Astrocyte (in vitro differentiated cells and primary cell): ENCODE results near the gene MCF2L. TPM values are rescaled to one million over a fixed set of nuclear protein-coding genes. Genes with fewer than 3 reads are reported as not detected.

Experiments
- DNase-seq: peaks from one replicate; pipeline ENCODE4 v3.0.0-alpha.2; 2010; ENCODE audit warnings: low read depth
- FAIRE-seq: peaks from 2 replicates; lab custom pipeline; 2011; peaks lifted over from hg19 to GRCh38; lab: Jason Lieb, UNC
- H2AFZ ChIP-seq: 2 replicates; pipeline ENCODE4 v1.6.0; 2012; ENCODE audit warnings: low read depth, low read length, inconsistent platforms
- H3K27ac ChIP-seq: 2 replicates; pipeline ENCODE4 v1.5.1; 2011; ENCODE audit warnings: low read depth, low read length, inconsistent platforms
- H3K27me3 ChIP-seq: 2 replicates; pipeline ENCODE4 v1.6.0; 2011; ENCODE audit warnings: low read length, inconsistent platforms; ENCODE audit not compliant: insufficient read depth
- H3K36me3 ChIP-seq: 2 replicates; pipeline ENCODE4 v1.5.1; 2011; ENCODE audit warnings: low read length, inconsistent platforms; ENCODE audit not compliant: insufficient read depth
- H3K4me1 ChIP-seq: 2 replicates; pipeline ENCODE4 v1.5.1; 2011; ENCODE audit warnings: low read length, inconsistent platforms; ENCODE audit not compliant: insufficient read depth
- H3K4me2 ChIP-seq: 2 replicates; pipeline ENCODE4 v1.6.0; 2012; ENCODE audit warnings: low read length, inconsistent platforms
- H3K4me3 ChIP-seq: 2 replicates; pipeline ENCODE4 v1.5.1; 2011; ENCODE audit warnings: low read depth, mild to moderate bottlenecking, low read length, inconsistent platforms; ENCODE audit not compliant: insufficient read depth
- H3K79me2 ChIP-seq: 2 replicates; pipeline ENCODE4 v1.6.0; 2012; ENCODE audit warnings: mild to moderate bottlenecking, low read length, inconsistent platforms; ENCODE audit not compliant: insufficient read depth
- H3K9ac ChIP-seq: 2 replicates; pipeline ENCODE4 v1.6.0; 2012; ENCODE audit warnings: mild to moderate bottlenecking, low read length, inconsistent platforms
- H3K9me3 ChIP-seq: 2 replicates; pipeline ENCODE4 v1.5.1; 2012; ENCODE audit warnings: low read depth, mild to moderate bottlenecking, low read length, inconsistent platforms; ENCODE audit not compliant: insufficient read depth
- H4K20me1 ChIP-seq: 2 replicates; pipeline ENCODE4 v1.6.0; 2012; ENCODE audit warnings: low read length, inconsistent platforms; ENCODE audit not compliant: insufficient read depth
- H3K27ac Mint-ChIP-seq: one replicate; pipeline ENCODE4 v1.8.0; 2021; ENCODE audit warnings: mild to moderate bottlenecking, mixed read lengths; ENCODE audit not compliant: unreplicated experiment
- H3K27me3 Mint-ChIP-seq: one replicate; pipeline ENCODE4 v1.8.0; 2021; ENCODE audit warnings: low read depth, mixed read lengths; ENCODE audit not compliant: unreplicated experiment
- H3K36me3 Mint-ChIP-seq: one replicate; pipeline ENCODE4 v1.8.0; 2021; ENCODE audit warnings: low read depth, mixed read lengths; ENCODE audit not compliant: unreplicated experiment
- H3K4me1 Mint-ChIP-seq: one replicate; pipeline ENCODE4 v1.8.0; 2021; ENCODE audit warnings: low read depth, mixed read lengths; ENCODE audit not compliant: unreplicated experiment
- H3K4me3 Mint-ChIP-seq: one replicate; pipeline ENCODE4 v1.8.0; 2021; ENCODE audit warnings: mild to moderate bottlenecking, moderate library complexity, mixed read lengths; ENCODE audit not compliant: unreplicated experiment
- H3K9me3 Mint-ChIP-seq: one replicate; pipeline ENCODE4 v1.8.0; 2021; ENCODE audit warnings: mild to moderate bottlenecking, mixed read lengths; ENCODE audit not compliant: unreplicated experiment
- CTCF ChIP-seq: IDR thresholded peaks from 2 replicates; pipeline ENCODE4 v1.5.1; 2011; ENCODE audit warnings: low read depth, mild to moderate bottlenecking, inconsistent platforms, low read length, moderate library complexity; ENCODE audit not compliant: insufficient read depth
- EZH2 ChIP-seq: IDR thresholded peaks from 2 replicates; pipeline ENCODE4 v1.6.1; 2012; ENCODE audit warnings: mild to moderate bottlenecking, low read length, inconsistent platforms; ENCODE audit not compliant: insufficient read depth
- total RNA-seq: library from RNA; stranded (reverse); gene quantifications from 2 replicates; pipeline ENCODE4 v1.2.1, GENCODE V29; 2021

Gene MCF2L
- total RNA-seq, 1 donor from 2014 or later, result 3.4 TPM

GRCh38 chr13:113082198-113083021 lies 113.4 kb downstream of the MCF2L start:
- H3K4me2 ChIP-seq, result no peak overlapping the region
- no peaks in the 10 kb centered on the region for H3K27me3 ChIP-seq
- no peak overlapping the region for H2AFZ ChIP-seq
- Mint-ChIP-seq H3K4me3 (no peak overlapping the region), H3K36me3 (no peaks in the 10 kb centered on the region), H3K27ac (no peak overlapping the region), H3K27me3 (peaks cover 22% of the 10 kb centered on the region), H3K9me3 (no peaks in the 10 kb centered on the region), H3K4me1 (no peaks in the 10 kb centered on the region)
- no peak overlapping the region for H3K9ac ChIP-seq
- DNase-seq (no peak), FAIRE-seq (no peak)
- H3K4me1 ChIP-seq, result no peaks in the 10 kb centered on the region
- no peaks in the 10 kb centered on the region for H3K36me3 ChIP-seq
- no peak overlapping the region for H3K4me3 ChIP-seq
- TF ChIP-seq CTCF (no peak), EZH2 (no peak)
- no peaks in the 10 kb centered on the region for H3K9me3 ChIP-seq
- H3K27ac ChIP-seq, result no peak overlapping the region
- H4K20me1 ChIP-seq, result no peaks in the 10 kb centered on the region
- no peaks in the 10 kb centered on the region for H3K79me2 ChIP-seq

GRCh38 chr13:113083022-113083373 lies 114.0 kb downstream of the MCF2L start:
- H3K27me3 ChIP-seq, result no peaks in the 10 kb centered on the region
- no peak overlapping the region for H3K4me2 ChIP-seq
- no peak for DNase-seq
- no peaks in the 10 kb centered on the region for H3K36me3 ChIP-seq
- no peaks in the 10 kb centered on the region for H3K79me2 ChIP-seq
- FAIRE-seq, result no peak
- TF ChIP-seq EZH2 (no peak), CTCF (no peak)
- Mint-ChIP-seq H3K4me3 (no peak overlapping the region), H3K4me1 (no peaks in the 10 kb centered on the region), H3K36me3 (no peaks in the 10 kb centered on the region), H3K9me3 (no peaks in the 10 kb centered on the region), H3K27me3 (peaks cover 24% of the 10 kb centered on the region), H3K27ac (no peak overlapping the region)
- H4K20me1 ChIP-seq, result no peaks in the 10 kb centered on the region
- H3K4me1 ChIP-seq, result no peaks in the 10 kb centered on the region
- H3K27ac ChIP-seq, result no peak overlapping the region
- no peak overlapping the region for H3K9ac ChIP-seq
- H2AFZ ChIP-seq, result no peak overlapping the region
- H3K4me3 ChIP-seq, result no peak overlapping the region
- no peaks in the 10 kb centered on the region for H3K9me3 ChIP-seq

GRCh38 chr13:113083402-113084061 lies 114.5 kb downstream of the MCF2L start:
- no peaks in the 10 kb centered on the region for H3K36me3 Mint-ChIP-seq
- H2AFZ ChIP-seq, result no peak overlapping the region
- no peak overlapping the region for H3K4me3 ChIP-seq
- H3K27me3 ChIP-seq, result no peaks in the 10 kb centered on the region
- no peak for TF ChIP-seq EZH2
- TF ChIP-seq CTCF, result no peak
- no peak overlapping the region for H3K27ac Mint-ChIP-seq
- no peaks in the 10 kb centered on the region for H3K4me1 ChIP-seq
- no peak overlapping the region for H3K9ac ChIP-seq
- no peak overlapping the region for H3K27ac ChIP-seq
- FAIRE-seq (no peak), DNase-seq (peak; percentile 12)
- H3K36me3 ChIP-seq, result no peaks in the 10 kb centered on the region
- no peaks in the 10 kb centered on the region for H3K4me1 Mint-ChIP-seq
- no peaks in the 10 kb centered on the region for H4K20me1 ChIP-seq
- no peak overlapping the region for H3K4me3 Mint-ChIP-seq
- no peaks in the 10 kb centered on the region for H3K9me3 Mint-ChIP-seq
- no peaks in the 10 kb centered on the region for H3K9me3 ChIP-seq
- peaks cover 24% of the 10 kb centered on the region for H3K27me3 Mint-ChIP-seq
- no peaks in the 10 kb centered on the region for H3K79me2 ChIP-seq
- H3K4me2 ChIP-seq, result no peak overlapping the region
